Pons (tissue), 1 donor: ENCODE measurements around the gene CCBE1.
"Not testable (repeated sequence)": the region's sequence is repeated elsewhere in the genome, so short reads cannot be mapped to it uniquely, and the experiment has no call there.

Experiments used
- DNase-seq: peaks from one replicate; pipeline ENCODE4 v3.0.0-alpha.2; 2016; ENCODE audit warnings: low spot score

CCBE1 gene

GRCh38 chr18:59715445-59715844, 18.2 kb upstream of the CCBE1 start:
- DNase-seq, result no peak

- DNase-seq, result not testable (repeated sequence)
These were observed 16.9 kb upstream of the CCBE1 start for GRCh38 chr18:59714096-59714495.

- DNase-seq, result no peak
These were observed 15.1 kb upstream of the CCBE1 start for GRCh38 chr18:59712311-59712710.

- no peak for DNase-seq
These were observed 11.8 kb upstream of the CCBE1 start for GRCh38 chr18:59708988-59709387.

GRCh38 chr18:59707306-59707705, 10.1 kb upstream of the CCBE1 start:
- no peak for DNase-seq

GRCh38 chr18:59706499-59706898, 9.3 kb upstream of the CCBE1 start:
- DNase-seq, result no peak

- DNase-seq, result no peak
These were observed 7.9 kb upstream of the CCBE1 start for GRCh38 chr18:59705145-59705544.

- no peak for DNase-seq
These were observed 6.9 kb upstream of the CCBE1 start for GRCh38 chr18:59704146-59704545.

- no peak for DNase-seq
These were observed 4.0 kb upstream of the CCBE1 start for GRCh38 chr18:59701272-59701671.

GRCh38 chr18:59700535-59700967, 3.3 kb upstream of the CCBE1 start:
- no peak for DNase-seq

GRCh38 chr18:59699750-59700534, 2.7 kb upstream of the CCBE1 start:
- no peak for DNase-seq

GRCh38 chr18:59699061-59699460, 1.8 kb upstream of the CCBE1 start:
- DNase-seq, result no peak

- no peak for DNase-seq
These were observed 650 bp downstream of the CCBE1 start for GRCh38 chr18:59696311-59697235.

- no peak for DNase-seq
These were observed 1.7 kb downstream of the CCBE1 start for GRCh38 chr18:59695551-59695950.

GRCh38 chr18:59694824-59695223, 2.4 kb downstream of the CCBE1 start:
- DNase-seq, result no peak

GRCh38 chr18:59691996-59692395, 5.2 kb downstream of the CCBE1 start:
- no peak for DNase-seq

- DNase-seq, result no peak
These were observed 6.2 kb downstream of the CCBE1 start for GRCh38 chr18:59690996-59691395.

GRCh38 chr18:59690186-59690982, 6.8 kb downstream of the CCBE1 start:
- no peak for DNase-seq

- no peak for DNase-seq
These were observed 7.5 kb downstream of the CCBE1 start for GRCh38 chr18:59689756-59690155.

- no peak for DNase-seq
These were observed 11.0 kb downstream of the CCBE1 start for GRCh38 chr18:59686260-59686659.

GRCh38 chr18:59685501-59685900, 11.7 kb downstream of the CCBE1 start:
- no peak for DNase-seq

GRCh38 chr18:59684777-59685176, 12.4 kb downstream of the CCBE1 start:
- no peak for DNase-seq
